ENCODE data around the gene CDHR4.
"Not testable (repeated sequence)": the region's sequence is repeated elsewhere in the genome, so short reads cannot be mapped to it uniquely, and the experiment has no call there.

The CDHR4 gene, protein sequence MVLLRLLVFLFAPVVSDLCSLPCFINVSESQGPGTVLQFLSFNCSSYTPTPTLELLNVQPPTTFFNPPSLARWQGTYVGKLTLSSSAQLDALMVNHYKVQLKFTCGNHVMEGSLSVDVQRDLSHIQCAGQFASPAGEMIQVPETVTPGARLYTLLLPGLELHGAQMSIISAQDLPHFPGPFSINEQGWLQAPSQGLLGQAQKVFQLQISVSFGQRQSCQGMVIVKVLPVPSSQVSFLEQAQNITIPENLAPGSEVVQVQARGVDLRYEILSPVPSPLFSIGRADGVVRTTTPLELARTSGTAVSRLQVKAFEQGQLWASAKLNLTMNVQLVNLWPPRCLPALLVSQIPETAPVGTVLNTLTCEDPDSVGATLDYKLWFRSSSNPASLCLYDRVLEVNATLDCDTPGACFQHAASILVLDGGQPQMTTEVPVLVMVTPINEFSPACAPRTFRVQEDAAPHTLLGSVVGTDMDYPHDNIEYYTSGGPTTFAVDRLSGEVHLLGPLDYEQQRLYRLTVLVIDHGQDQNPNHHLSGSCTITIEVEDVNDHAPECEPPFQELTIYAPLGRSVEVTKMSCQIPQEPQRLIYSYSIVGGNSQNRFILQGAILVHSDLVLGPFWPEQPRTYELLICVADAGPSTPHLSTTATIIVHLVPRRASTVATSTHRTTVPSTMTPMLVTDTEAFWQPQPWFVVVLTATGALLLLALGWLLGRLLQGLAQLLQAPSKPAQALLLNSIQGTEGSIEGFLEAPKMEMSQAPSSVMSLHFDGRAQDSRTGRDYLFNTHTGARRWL

DNA sequence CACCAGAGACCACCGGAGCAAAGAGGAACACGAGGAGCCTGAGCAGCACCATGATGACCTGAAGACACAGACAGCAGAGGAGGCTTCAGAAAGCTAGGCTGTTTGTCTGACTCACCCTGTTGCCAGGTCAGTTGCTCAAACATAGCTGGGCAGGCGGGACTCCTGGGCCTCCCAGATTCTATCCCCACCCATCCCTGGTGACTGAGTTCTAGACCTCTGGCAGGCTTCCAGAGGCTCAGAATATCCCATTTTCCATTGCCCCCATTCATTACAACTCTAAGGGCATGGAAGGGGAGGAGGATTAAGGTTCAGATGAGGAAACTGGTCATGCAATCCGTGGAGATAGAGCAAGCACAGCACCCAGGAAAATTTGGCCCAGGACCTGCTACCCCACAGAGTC is at the start of gene CDHR4:
TSS of gene CDHR4 (minus strand) at position 113 of the 400 bp plus-strand sequence. CDS start at position 52, 61 bp downstream.
- DNase-seq, result no peak

DNA sequence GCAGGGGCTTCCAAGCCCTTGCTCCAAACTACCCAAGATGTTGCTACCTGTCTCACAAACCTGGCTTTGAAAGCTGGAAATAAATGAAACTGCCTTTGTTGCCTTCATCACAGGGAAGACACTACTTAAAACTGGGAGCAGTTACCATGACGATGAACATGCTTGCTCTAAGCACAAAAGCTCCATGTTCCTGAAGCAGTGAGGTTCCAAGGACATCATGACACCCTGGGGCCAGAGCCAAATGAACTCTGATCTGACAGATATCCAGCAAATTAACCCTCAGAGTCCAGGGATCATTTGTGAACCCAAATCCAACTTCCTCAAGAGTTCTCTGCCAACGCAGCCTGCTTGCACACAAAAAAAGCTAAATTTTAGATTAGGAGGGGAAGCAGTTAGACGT is 46.0 kb upstream of the CDHR4 start:
- no peak for DNase-seq

DNA sequence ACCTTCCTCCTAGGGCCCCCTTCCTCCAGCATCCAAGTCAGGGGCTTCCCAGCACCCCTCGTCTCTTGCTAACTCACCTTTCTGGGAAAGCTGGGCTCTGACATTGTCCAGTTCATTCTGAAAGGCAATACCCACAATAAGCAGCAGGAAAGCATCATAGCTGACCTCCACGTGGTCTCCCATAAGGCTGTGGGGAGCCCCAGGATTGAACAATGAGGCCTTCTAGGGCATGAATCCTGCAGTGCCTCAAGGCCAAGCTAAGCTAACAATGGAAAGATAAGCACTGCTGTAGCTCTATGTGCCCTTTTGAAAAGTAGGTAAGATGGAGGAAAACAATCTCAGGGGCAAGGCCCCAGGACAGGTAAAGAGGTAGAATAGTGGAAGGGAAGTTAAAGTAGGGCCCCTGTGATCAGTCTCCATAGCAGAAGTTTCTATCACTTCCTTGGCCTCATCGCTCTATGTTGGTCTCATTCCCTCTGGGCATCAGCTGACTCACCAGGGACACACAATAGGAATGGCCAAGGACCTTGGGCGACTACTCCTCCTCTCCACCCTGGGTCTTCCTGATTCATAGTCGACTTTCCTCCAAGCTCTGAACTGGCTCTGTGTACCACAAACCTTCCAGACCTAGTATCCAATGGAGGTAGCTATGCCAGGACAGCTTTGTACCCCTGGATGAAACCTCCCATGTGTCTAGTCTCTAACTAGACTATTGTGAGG is 45.0 kb upstream of the CDHR4 start:
- no peak for DNase-seq

DNA sequence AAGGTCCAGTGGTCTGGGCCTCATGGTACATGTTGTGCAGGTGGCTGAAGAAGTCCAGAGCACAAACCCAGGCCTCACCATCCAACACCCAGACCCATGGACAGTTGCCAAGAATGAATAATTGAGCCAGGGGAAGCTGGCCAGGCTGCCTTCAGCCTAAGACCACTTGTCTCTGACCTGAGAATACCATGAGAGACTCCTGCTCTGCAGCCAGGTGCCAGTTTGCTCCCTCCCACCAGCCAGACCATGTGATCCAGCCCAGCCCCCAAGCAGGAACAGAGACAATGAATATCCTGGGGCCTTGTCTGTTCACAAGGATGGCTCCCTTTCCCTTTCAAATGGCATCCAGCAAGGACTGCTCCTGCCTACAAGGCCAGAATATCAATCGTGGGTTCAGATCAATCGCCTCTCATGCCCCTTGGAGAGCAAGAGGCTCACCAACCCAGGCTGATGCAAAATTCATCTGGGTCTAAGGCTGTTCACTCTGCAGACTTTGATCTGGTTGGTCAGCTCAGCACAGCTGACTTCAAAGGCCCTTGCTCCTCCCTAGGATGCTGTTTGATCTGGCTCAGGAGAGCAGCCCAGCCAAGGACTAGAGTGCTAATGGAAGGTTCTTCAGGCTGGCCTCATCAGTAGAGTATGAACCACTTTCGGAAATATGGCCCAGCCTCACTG is 43.3 kb upstream of the CDHR4 start:
- no peak for DNase-seq

DNA sequence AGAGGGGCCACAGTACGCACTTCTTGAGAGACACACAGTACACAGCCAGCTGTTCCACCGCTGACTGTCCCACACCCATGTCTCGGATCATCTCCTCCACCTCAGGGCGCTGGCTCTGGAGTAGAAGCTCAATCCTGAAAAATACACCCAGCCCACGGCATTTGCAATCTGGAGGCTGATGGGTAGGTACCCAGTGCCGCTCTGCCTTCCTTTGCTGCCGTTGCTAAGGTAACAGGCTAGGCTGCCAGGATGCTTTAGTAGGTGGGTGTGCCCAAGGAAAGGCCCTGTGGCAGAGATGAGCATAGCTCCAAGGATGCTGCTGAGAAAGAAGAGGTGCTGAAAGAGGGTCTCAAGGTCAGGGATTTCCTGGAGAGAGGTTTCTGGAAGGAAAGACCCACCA is 42.1 kb upstream of the CDHR4 start:
- DNase-seq, result no peak

DNA sequence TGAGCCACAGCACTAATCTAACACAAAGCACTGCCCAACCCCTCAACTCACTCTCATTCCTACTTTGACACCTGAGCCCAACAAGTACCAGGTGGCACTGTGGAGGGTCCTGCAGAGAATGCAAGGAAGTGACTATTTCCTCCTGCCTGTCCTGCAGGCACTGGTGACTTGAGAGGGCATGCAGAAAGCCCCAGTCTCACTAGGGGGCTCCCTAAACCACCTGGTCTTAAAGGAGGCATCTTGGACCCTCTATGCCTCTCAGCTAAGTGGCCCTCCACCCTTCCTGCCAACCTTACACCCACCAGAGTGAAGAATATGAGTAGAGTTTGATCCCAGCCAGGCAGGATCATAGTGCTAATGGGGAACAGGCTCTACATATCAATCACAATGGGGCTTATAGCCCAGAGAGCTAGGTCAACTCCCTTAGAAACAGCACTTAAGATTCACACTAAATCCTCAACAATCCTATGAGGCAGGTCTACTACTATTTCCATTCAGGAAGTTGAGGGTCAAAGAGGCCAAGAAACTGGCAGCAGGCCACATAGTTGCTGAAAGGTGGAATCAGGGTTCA is 41.5 kb upstream of the CDHR4 start:
- no peak for DNase-seq

DNA sequence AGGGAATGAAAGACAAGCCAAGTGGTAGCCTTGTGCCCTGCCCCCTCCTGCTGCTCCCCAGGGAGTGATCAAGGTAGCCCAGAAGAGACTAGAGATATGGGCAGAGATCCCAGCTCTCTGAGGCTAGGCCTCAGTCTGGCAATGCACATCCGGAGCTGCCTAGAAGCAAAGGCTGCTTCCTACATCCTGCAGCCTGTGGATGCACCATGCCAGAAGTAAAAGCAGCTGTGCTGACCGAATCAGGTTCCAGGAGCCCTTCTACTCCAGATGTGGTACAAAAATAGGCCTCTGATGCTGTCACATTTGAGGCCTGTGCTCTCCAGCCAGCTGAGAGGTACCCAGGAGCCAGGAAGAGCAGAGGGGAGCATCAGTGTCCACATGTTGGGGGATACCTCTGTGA is 40.7 kb upstream of the CDHR4 start:
- no peak for DNase-seq

DNA sequence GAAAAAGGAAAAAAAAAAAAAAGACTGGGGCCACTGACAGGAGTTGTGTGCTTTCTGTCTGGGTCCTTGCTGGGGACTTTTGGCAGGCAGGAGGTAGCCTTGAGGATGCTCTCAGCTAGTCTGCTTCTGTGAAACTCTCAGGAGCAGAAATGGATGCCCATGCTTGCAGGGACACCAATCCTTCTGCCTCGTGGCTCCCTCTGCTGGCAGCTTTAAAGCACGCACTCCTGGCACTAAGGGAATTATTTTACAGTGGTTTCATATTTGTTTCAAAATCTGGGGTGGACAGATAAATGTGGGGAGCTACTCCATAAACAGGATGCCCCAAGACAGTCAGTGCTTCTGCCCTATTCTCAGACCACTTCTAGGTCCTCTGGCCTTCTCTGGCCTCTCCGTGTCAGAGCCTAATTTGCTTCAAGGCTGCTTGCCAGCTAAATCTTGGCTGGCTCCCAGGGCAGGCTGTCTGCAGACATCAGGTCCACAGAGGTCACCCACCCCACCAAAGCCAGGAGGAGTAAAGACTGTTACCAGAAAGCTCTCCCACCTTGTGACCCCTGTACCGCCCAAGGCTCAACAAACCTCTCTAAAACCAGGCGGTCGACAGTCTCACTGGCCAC is 39.6 kb upstream of the CDHR4 start:
- peak; percentile 28 for DNase-seq

DNA sequence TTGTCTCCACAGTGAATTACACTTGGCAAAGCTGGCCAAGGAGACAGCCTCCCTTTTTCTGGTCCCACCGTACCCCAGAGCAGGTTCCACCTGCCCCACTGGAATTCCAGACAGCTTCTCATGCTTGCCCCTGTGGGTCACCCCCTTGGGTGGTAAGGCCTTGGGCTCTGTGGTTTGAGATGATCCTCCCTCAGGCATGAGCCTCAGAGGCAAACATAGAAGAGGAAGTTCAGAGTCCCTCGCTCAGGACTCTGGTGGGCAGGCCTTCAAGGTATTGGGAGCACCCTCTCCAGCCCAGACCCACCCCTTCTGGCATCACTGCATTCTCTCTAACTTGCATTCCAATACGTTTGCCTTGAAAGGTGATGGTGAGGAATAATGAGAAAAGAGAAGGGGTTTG is 31.7 kb upstream of the CDHR4 start:
- DNase-seq, result no peak

DNA sequence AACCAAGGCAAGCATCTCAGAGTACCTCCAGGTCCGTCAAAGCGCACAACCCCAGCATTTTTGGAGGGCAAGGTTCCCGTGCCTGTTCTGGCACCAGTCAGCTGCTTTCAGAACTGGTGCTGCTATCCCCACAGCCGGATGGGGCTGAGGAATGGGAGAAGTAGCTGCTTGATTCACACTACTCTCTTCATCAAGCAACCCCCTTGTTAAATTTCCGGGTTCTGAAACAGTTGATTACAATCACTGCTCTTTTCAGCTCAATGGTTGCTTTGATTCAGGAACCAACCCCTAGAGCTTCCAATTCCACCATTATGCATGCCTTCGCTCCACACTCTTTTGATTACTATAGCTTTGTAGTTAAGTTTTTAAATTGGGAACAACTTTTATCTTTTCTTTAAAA is 26.3 kb upstream of the CDHR4 start:
- no peak for DNase-seq

DNA sequence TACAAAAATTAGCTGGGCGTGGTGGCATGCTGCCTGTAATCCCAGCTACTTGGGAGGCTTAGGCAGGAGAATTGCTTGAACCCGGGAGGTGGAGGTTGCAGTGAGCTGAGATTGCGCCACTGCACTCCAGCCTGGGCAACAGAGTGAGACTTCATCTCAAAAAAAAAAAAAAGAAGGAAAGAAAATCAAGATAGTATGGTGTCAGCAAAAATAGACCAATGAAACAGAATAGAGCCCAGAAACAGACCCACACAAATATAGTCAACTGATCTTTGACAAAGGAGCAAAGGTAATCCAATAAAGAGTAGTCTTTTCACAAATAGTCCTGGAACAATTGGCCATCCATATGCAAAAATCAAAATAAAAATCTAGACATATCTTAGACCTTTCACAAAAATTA is 23.5 kb upstream of the CDHR4 start:
- not testable (repeated sequence) for DNase-seq

DNA sequence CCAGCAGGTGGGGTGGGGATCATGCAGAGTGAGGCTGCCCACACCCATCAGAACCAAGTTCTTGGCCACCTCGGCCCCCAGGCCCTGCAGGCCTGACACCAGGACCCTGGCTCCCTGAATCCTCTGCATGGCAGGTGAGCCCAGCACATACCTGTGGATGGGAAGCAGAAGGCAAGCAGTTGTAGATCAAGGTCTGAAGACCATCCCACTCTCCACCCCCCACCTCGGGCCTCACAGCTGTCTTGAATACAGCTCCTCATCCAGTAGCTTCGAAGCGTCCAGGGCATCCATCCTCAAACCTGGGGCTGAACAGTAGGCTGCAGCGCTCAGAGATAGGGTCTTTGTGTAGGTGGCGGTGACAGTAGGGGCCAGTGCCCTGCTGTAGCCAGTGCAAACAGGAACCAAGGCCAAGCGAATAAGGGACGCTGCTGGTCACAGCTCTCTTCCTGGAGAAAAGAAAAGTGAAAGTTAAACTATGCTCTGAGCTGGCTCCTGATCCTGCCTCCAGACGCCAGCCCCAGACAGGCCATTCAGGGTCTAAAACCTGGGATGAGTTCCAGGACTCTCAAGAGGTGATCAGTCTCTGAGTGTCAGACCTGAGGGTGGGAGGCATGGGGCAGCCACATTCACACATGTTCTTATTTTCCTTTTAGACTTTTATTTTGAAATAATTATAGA is 14.0 kb upstream of the CDHR4 start, which contains the start of gene UBA7:
TSS of gene UBA7 (minus strand) at position 457 of the 678 bp plus-strand sequence. CDS start at position 291, 166 bp downstream.
- no peak for DNase-seq

DNA sequence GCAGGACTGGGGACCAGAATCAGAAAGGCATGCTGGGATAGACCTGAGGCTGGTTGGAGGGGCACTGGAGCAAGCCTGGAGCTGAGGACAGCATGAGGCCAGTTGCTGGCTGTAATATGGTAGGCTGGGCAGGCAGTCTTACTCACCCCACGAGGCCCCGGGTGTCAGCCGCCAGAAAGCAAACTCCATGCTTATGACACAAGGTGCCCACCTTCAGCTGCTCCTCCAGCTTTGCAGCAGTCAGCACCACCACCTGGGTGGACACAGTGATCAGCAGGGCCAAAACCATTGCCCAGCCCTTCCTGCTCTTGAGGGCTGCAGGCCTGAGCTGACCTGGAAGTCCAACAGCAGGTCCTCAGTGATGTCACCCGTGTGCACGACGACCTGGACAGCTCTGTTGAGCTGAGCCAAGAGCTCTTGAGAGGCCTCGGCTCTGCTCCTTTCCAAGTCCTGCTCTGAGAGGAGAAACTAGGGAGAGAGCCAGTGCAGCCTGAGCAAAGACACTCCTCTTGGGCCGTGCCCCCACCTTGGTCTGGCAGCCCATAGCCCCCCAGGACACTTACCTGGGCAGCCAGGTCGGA is 13.3 kb upstream of the CDHR4 start:
- DNase-seq, result no peak

DNA sequence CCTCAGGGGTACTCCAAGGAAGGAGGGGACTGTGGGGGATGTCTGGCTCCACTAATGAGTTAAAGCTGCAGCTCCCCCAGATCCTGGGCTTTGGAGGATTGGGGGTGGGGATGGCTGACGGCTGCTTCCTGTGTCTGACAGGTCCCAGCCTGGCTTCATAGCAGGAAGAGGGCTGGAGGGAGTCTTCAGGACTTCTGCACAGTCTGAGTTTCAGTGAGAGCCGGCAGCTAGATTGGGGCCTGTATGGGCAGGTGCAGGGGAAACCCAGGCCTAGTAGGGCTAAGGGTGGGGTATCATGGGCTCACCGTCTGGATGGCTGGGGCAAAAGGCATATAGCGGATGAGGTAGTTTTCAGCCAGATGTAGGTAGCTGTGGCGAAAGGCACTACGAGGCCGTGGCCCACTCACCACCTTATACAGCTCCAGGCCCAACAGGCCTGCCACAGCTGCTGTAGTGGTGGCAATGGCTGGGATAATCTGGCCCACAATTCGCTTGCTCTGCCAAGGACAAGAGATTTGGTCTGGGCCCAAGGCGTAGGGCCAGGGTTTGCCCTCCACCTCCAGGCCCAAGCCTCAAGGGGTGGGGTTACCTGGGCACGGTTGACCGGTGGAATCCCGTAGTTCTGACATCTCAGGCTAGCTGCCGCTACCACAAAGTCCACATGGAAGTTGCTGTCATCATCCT is 7.9 kb upstream of the CDHR4 start:
- no peak for DNase-seq

DNA sequence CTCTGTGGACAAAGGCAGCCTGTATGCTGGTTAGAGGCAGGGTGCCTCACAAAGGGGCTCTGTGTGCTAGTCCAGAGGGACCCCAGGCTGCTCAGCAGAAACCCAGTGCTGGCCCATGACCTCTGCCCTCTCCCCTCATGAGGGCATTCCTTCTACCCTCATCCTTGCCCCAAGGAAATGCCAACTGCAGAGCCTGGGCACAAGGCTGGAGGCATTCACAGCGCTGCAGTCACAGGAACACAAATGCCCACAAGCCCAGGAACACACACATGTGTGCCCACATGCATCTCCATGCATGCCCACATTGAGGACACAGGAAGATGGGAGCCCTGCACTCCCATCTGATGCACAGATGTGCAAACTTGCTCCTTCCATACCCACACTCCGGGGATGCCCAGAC is 7.2 kb upstream of the CDHR4 start:
- DNase-seq, result no peak

DNA sequence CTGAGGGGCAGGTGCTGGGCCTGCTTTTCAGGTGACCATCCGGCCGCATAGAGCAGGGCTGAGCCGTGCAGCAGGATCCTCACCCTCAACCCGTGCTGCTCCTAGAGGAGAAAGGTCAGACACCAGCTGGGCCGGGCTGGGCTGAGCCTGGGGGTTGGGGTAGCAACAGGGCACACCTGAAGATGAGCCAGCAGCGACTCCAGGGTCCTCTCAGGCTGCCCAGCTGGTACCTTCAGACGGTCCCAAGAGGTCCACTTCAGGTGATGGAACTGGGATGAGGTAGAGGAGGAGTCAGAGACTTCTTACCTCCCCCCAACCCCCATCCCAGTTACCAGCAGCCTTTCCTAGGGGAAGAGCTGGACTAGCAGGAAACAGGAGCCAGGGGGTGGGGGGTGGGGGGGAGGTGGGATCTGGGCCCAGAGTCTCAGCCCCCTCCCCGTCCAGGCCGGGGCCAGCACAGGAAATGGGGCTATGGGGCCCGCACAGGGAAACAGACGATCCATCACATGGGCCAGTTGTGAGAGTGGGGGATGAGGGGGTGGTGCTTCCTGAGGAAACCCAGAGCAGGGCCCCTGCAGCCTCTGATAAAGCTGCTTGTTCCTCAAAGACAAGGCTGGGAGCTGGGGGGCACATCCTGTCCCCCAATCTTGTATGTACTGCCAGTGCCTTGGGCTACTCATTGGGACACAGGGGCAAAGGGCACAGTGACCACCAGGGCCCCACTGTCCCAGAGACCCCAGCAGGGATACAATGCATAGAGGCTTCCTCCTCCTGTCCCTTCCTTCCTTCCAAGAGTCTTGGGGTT is 6.4 kb upstream of the CDHR4 start:
- DNase-seq, result no peak

DNA sequence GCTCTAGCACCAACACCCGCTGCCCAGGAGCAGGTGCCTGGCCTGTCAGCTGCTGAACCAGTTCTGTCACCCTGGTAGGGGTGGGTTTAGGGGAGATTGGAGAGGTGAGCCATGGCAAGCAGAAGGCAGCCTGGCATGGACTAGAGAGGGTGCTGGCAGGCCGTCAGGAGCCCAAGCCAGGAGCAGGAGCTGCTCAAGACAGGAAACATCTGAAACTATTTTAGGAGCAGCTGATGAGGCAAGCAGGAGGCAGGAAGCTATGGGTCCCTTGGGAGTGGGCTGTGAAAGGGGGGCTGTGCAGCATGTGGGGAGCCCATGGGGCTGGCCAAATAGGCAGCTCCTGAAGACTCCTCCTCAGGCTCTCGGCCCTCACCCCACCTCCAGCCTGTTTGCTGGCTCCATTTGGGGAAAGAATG is 5.7 kb upstream of the CDHR4 start:
- peak; percentile 40 for DNase-seq

DNA sequence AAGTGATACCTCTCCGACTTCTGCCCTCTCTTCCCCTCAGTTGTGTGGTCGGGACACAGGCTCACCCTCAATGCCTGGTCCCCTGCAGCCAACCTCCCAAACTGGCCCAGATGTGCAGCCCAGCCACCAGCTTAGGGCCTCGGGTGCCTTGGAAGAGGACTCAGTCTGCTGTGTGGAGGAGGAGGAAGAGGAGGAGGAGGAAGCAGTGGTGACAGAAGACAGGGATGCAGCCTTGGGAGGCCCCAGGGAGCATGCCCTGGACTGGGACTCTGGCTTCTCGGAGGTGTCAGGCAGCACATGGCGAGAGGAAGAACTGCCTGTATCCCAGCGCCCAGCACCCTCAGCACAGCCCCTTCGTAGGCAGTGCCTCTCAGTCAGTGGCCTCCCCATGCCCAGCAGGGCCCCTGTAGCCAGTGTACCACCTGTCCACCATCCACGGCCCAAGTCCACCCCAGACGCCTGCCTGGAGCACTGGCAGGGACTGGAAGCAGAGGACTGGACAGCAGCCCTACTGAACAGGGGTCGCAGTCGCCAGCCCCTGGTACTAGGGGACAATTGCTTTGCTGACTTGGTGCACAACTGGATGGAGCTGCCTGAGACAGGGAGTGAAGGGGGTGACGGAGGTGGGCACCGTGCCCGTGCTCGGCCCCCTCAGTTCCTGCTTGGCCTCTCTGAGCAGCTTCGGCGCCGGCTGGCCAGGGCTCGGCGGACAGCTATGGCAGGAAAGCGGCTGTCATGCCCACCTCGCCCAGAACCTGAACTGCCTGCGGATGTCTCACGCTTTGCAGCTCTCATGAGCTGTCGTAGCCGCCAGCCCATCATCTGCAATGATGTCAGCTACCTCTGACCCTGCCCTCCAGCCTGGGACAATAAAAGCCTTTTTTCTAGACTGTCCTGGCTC is 4.7 kb upstream of the CDHR4 start:
- no peak for DNase-seq

All from DMS 273 treated with DMSO at 0.1 percent for 48 hours (cell line).